Left ventricle myocardium inferior (tissue), 1 donor: Measurements from ENCODE around the gene FAM3C. TPM values are rescaled to one million over a fixed set of nuclear protein-coding genes. Genes with fewer than 3 reads are reported as not detected.
"Not testable (repeated sequence)": the region's sequence is repeated elsewhere in the genome, so short reads cannot be mapped to it uniquely, and the experiment has no call there.

Source experiments
- DNase-seq: peaks from one replicate; pipeline ENCODE4 v3.0.0-alpha.2; 2020
- H3K27ac ChIP-seq: fragments of 200-600 bp; replicated peaks from 2 replicates; pipeline ENCODE4 v1.8.0; 2021
- H3K27me3 ChIP-seq: fragments of 200-600 bp; 2 replicates; pipeline ENCODE4 v1.8.0; 2021; ENCODE audit warnings: low read depth
- H3K36me3 ChIP-seq: fragments of 200-600 bp; 2 replicates; pipeline ENCODE4 v1.8.0; 2021
- H3K4me1 ChIP-seq: fragments of 200-600 bp; 2 replicates; pipeline ENCODE4 v1.8.0; 2021
- H3K4me3 ChIP-seq: fragments of 200-600 bp; 2 replicates; pipeline ENCODE4 v1.8.0; 2021; ENCODE audit warnings: mild to moderate bottlenecking, moderate library complexity
- H3K9me3 ChIP-seq: fragments of 200-600 bp; replicated peaks from 2 replicates; pipeline ENCODE4 v1.8.0; 2021
- CTCF ChIP-seq: fragments of 200-600 bp; IDR thresholded peaks from 2 replicates; pipeline ENCODE4 v1.8.0; 2021; ENCODE audit warnings: antibody characterized with exemption, mild to moderate bottlenecking, borderline replicate concordance
- intact Hi-C: fragments of 100-400 bp; cut with micrococcal nuclease; formaldehyde crosslinking; loops from one replicate; pipeline ENCODE4 v1.11.0; 2022
- total RNA-seq: library from RNA; stranded (reverse); fragmentation: NEBNext Ultra II Directional; extraction: Animal tissue kit (Norgen Biotek cat#: 25700); gene quantifications from one replicate; pipeline ENCODE4 v1.2.1, GENCODE V29; 2021
- donor health status: DM: no; HTN: yes; CAD: no; lungs with severe emphysema.

The FAM3C gene
- total RNA-seq, 1 donor from 2014 or later: 46.2 TPM

GRCh38 chr7:121327671-121328070, 68.4 kb downstream of the FAM3C start:
- intact Hi-C loops: no loop called here
- Histone ChIP-seq H3K36me3 (no peaks in the 10 kb centered on the region), H3K4me1 (peaks cover 23% of the 10 kb centered on the region), H3K9me3 (no peaks in the 10 kb centered on the region), H3K4me3 (no peak overlapping the region), H3K27ac (no peak overlapping the region), H3K27me3 (peaks cover 97% of the 10 kb centered on the region)
- DNase-seq: no peak
- no peak for TF ChIP-seq CTCF

DNA sequence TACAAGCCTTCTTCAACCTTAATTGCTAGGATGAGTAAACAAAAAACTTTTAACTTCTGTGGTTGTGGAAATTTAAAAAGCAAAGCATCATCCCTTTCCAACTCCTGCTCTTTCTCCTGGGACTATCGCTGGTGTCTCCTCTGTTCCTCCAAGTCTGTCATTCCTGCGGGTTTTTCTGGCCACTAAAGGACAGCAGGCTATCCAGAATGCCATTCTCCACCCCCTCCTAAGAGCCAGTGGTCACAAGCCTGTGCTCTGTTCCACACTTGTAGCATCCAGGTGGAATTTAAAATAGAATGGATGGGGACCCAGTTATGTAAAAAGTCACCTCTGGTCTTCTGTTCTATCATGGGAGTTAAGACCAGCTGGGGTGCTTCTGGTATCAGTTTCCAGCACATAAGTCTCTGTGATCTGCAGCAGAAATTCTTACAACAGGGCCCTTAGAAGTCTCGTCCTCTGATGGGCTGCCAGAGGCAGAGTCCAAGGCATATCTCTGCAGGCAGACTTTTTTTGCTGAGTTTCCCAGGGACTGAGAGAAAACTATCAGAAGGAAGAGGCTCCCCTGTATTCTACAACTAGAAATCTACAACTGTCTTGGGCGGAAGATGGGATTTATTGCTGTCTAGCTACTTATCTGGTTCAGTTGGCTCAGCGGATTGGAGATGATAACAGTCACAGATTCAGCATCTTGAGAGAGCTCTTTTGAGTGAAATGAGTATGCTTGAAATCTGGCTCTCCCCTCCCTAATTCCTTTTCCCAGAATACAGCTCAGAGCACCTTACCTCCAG, 72.4 kb downstream of the FAM3C start:
- Histone ChIP-seq H3K36me3 (no peaks in the 10 kb centered on the region), H3K9me3 (no peaks in the 10 kb centered on the region), H3K27ac (no peak overlapping the region), H3K4me3 (no peak overlapping the region), H3K4me1 (peaks cover 2% of the 10 kb centered on the region), H3K27me3 (peaks cover 57% of the 10 kb centered on the region)
- intact Hi-C loops: no loop called here
- DNase-seq: no peak
- TF ChIP-seq CTCF: no peak

GRCh38 chr7:121322460-121322859, 73.6 kb downstream of the FAM3C start:
- no peaks in the 10 kb centered on the region for H3K4me1 ChIP-seq
- no peak for TF ChIP-seq CTCF
- DNase-seq: no peak
- H3K4me3 ChIP-seq: no peak overlapping the region
- H3K27ac ChIP-seq: no peak overlapping the region
- no peaks in the 10 kb centered on the region for H3K9me3 ChIP-seq
- H3K27me3 ChIP-seq: peaks cover 45% of the 10 kb centered on the region
- intact Hi-C loops: no loop called here
- no peaks in the 10 kb centered on the region for H3K36me3 ChIP-seq

GRCh38 chr7:121315170-121315569, 80.9 kb downstream of the FAM3C start:
- H3K27me3 ChIP-seq, intact Hi-C loops, H3K36me3 ChIP-seq, H3K4me1 ChIP-seq, H3K9me3 ChIP-seq, H3K27ac ChIP-seq, H3K4me3 ChIP-seq, DNase-seq: not testable (repeated sequence)

GRCh38 chr7:121313793-121314676, 82.1 kb downstream of the FAM3C start:
- no peaks in the 10 kb centered on the region for H3K27me3 ChIP-seq
- no peak for TF ChIP-seq CTCF
- DNase-seq: no peak
- H3K4me1 ChIP-seq: no peaks in the 10 kb centered on the region
- no peak overlapping the region for H3K27ac ChIP-seq
- H3K36me3 ChIP-seq: no peaks in the 10 kb centered on the region
- peaks cover 5% of the 10 kb centered on the region for H3K9me3 ChIP-seq
- no peak overlapping the region for H3K4me3 ChIP-seq
- intact Hi-C loops: no loop called here
